Liver (tissue), 9 donors: ENCODE results near the gene NPPB. TPM values are rescaled to one million over a fixed set of nuclear protein-coding genes. Genes with fewer than 3 reads are reported as not detected.

Experiments
- DNase-seq: peaks from one replicate; pipeline ENCODE4 v3.0.0-alpha.2; 2017; ENCODE audit warnings: low spot score
- H3K27ac ChIP-seq, 2 donors: one replicate each; pipeline ENCODE4 v1.7.0; 2013; ENCODE audit warnings: inconsistent platforms in 2 of 2, low read length in 2 of 2, control low read depth in 1 of 2, low read depth in 1 of 2, mild to moderate bottlenecking in 1 of 2
- H3K27me3 ChIP-seq, 4 donors: one replicate each; pipeline versions ENCODE4 v1.6.1 to v1.7.0; 2013; ENCODE audit warnings: low read length in 3 of 4, inconsistent platforms in 1 of 4, mild to moderate bottlenecking in 1 of 4, moderate library complexity in 1 of 4; ENCODE audit not compliant: control insufficient read depth in 4 of 4, insufficient read depth in 4 of 4
- H3K36me3 ChIP-seq, 4 donors: one replicate each; pipeline versions ENCODE4 v1.6.1 to v1.7.0; 2013; ENCODE audit warnings: low read length in 3 of 4, mild to moderate bottlenecking in 3 of 4, low read depth in 1 of 4, moderate library complexity in 1 of 4; ENCODE audit not compliant: control insufficient read depth in 4 of 4, insufficient read depth in 3 of 4
- H3K4me1 ChIP-seq, 4 donors: one replicate each; pipeline versions ENCODE4 v1.6.1 to v1.7.0; 2013; ENCODE audit warnings: low read length in 3 of 4, mild to moderate bottlenecking in 3 of 4, moderate library complexity in 1 of 4; ENCODE audit not compliant: control insufficient read depth in 4 of 4, insufficient read depth in 4 of 4
- H3K4me3 ChIP-seq, 3 donors: one replicate each; pipeline versions ENCODE4 v1.6.1 to v1.7.0; 2013; ENCODE audit warnings: low read length in 3 of 3, control low read depth in 1 of 3, low read depth in 1 of 3, mild to moderate bottlenecking in 1 of 3
- H3K9ac ChIP-seq, 2 donors: one replicate each; pipeline ENCODE4 v1.7.0; 2013; ENCODE audit warnings: low read length in 2 of 2, mild to moderate bottlenecking in 2 of 2, moderate library complexity in 2 of 2, control low read depth in 1 of 2, low read depth in 1 of 2
- H3K9me3 ChIP-seq, 4 donors: one replicate each; pipeline versions ENCODE4 v1.6.1 to v1.7.0; 2013; ENCODE audit warnings: low read length in 3 of 4; ENCODE audit not compliant: control insufficient read depth in 4 of 4
- EGR1 ChIP-seq, 2 donors: IDR thresholded peaks; 2 replicates each; pipeline ENCODE4 v1.6.1; 2016 to 2018; ENCODE audit warnings: antibody characterized with exemption in 2 of 2, low read depth in 2 of 2
- FOXA1 ChIP-seq: IDR thresholded peaks from 2 replicates; pipeline ENCODE4 v1.6.1; 2016; ENCODE audit warnings: antibody characterized with exemption
- GABPA ChIP-seq, 2 donors: IDR thresholded peaks in 1 of 2; conservative IDR thresholded peaks in 1 of 2; 2 replicates each; pipeline ENCODE4 v1.6.1; 2016; ENCODE audit warnings: antibody characterized with exemption in 2 of 2, mild to moderate bottlenecking in 1 of 2, moderate library complexity in 1 of 2
- HNF4A ChIP-seq, 2 donors: conservative IDR thresholded peaks; 2 replicates each; pipeline ENCODE4 v1.6.1; 2016; ENCODE audit warnings: antibody characterized with exemption in 2 of 2, mild to moderate bottlenecking in 2 of 2
- JUND ChIP-seq, 2 donors: IDR thresholded peaks; 2 replicates each; pipeline ENCODE4 v1.6.1; 2016; ENCODE audit warnings: antibody characterized with exemption in 2 of 2
- NR2F2 ChIP-seq: IDR thresholded peaks from 2 replicates; pipeline ENCODE4 v1.6.1; 2016; ENCODE audit warnings: antibody characterized with exemption
- RAD21 ChIP-seq, 2 donors: IDR thresholded peaks; 2 replicates each; pipeline ENCODE4 v1.6.1; 2016; ENCODE audit warnings: antibody characterized with exemption in 2 of 2, mild to moderate bottlenecking in 2 of 2
- RXRA ChIP-seq, 2 donors: IDR thresholded peaks; 2 replicates each; pipeline ENCODE4 v1.6.1; 2017 to 2018; ENCODE audit warnings: antibody characterized with exemption in 2 of 2, mild to moderate bottlenecking in 1 of 2
- SP1 ChIP-seq: IDR thresholded peaks from 2 replicates; pipeline ENCODE4 v1.6.1; 2018; ENCODE audit warnings: antibody characterized with exemption, mild to moderate bottlenecking
- TAF1 ChIP-seq: conservative IDR thresholded peaks from 2 replicates; pipeline ENCODE4 v1.6.1; 2016; ENCODE audit warnings: antibody characterized with exemption, mild to moderate bottlenecking
- YY1 ChIP-seq: IDR thresholded peaks from 2 replicates; pipeline ENCODE4 v1.6.1; 2016; ENCODE audit warnings: antibody characterized with exemption, mild to moderate bottlenecking
- WGBS: extraction: QIAGEN DNeasy Blood & Tissue Kit; methylation state at CpG from one replicate; pipeline ENCODE4 v1.1.7; 2013; 5-methylcytosine and 5-hydroxymethylcytosine counted together
- polyA plus RNA-seq, 2 donors: library from polyadenylated mRNA; stranded (reverse) in 1 of 2; unstranded in 1 of 2; fragments of 200-250 nt in 1 of 2; fragments of >200 nt in 1 of 2; fragmentation: Nextera tagmentation in 1 of 2; extraction: Ambion mirVana in 1 of 2; gene quantifications; one replicate each; pipeline versions ENCODE4 v1.2.1 to v1.2.3, GENCODE V29; 2013 to 2015
- total RNA-seq, 2 donors: library from RNA; depleted of rRNA; stranded (reverse); fragments of >200 nt; gene quantifications; one replicate each; pipeline ENCODE4 v1.2.3, GENCODE V29; 2014
- TF ChIP-seq, protein P1 (sequence below): IDR thresholded peaks from 2 replicates; pipeline ENCODE4 v1.6.1; 2016; ENCODE audit warnings: antibody characterized with exemption
- TF ChIP-seq, protein P2 (sequence below): IDR thresholded peaks from 2 replicates; pipeline ENCODE4 v1.6.1; 2016; ENCODE audit warnings: antibody characterized with exemption, mild to moderate bottlenecking
- TF ChIP-seq, protein P3 (sequence below): fragments of 150-350 bp; IDR thresholded peaks from 2 replicates; pipeline ENCODE4 v1.5.1; 2017; ENCODE audit warnings: improper control_type of control experiment, low read depth, low read length; ENCODE audit not compliant: missing input control
- donor health status: healthy.
- donor health status: healthy.
- donor health status: healthy.
- donor health status: healthy.
- donor health status: healthy.

The NPPB gene
- total and polyA plus RNA-seq, 4 donors, result not detected

DNA sequence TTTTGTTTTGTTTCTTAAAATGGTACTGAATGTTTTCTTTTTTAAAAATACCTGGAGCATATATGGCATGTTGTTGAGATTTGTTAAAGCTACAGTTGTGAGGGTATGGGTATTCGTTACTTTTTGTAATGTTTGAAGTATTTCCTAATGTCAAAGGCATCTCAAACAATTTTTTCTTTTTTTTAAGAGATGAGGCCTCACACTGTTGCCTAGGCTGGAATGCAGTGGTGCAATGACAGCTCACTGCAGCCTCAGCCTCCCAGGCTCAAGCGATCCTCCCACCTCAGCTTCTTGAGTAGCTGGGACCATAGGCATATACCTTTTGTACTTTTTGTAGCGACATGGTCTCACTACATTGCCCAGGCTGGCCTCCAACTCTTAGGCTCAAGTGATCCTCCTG, 36.7 kb downstream of the NPPB start:
- TF ChIP-seq GABPA (IDR thresholded peaks at IDR 0.05 in 1 of 2, conservative IDR thresholded peaks at IDR 0.05 in 1 of 2), result no peak
- TF ChIP-seq, protein P1, sequence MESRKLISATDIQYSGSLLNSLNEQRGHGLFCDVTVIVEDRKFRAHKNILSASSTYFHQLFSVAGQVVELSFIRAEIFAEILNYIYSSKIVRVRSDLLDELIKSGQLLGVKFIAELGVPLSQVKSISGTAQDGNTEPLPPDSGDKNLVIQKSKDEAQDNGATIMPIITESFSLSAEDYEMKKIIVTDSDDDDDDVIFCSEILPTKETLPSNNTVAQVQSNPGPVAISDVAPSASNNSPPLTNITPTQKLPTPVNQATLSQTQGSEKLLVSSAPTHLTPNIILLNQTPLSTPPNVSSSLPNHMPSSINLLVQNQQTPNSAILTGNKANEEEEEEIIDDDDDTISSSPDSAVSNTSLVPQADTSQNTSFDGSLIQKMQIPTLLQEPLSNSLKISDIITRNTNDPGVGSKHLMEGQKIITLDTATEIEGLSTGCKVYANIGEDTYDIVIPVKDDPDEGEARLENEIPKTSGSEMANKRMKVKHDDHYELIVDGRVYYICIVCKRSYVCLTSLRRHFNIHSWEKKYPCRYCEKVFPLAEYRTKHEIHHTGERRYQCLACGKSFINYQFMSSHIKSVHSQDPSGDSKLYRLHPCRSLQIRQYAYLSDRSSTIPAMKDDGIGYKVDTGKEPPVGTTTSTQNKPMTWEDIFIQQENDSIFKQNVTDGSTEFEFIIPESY, result no peak
- no peak for TF ChIP-seq YY1
- no peak for TF ChIP-seq NR2F2
- TF ChIP-seq FOXA1, result no peak
- Histone ChIP-seq H3K4me3 (no peak overlapping the region), H3K27me3 (no peaks in the 10 kb centered on the region), H3K27ac (no peak overlapping the region), H3K9ac (no peak overlapping the region), H3K9me3 (no peaks in the 10 kb centered on the region), H3K36me3 (peaks cover 17 to 61% (median 39%) of the 10 kb centered on the region in 4 donors), H3K4me1 (no peaks in the 10 kb centered on the region)
- DNase-seq, result no peak
- 64% methylated on average over 3 of the region's 3 CpGs for WGBS

DNA sequence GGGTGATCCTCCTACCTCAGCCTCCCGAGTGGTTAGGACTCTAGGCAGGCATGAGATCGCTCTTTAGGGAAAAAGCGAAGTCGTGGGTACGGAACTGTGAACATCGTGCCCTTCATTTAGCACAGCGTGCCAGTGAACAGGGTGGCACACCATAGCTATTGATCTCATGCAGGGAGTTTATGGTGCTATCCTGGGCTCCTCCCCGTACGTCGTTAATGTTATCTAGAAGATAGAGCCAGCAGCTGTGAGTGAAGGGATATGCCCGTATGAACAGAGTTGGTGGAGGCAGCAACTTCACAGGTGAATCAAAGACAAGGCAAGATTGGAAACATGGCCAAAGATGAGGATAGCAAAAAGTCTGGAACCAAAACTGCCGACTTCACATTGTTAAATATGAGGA, 41.6 kb downstream of the NPPB start:
- no peak for DNase-seq
- no peak overlapping the region for H3K4me3 ChIP-seq
- H3K4me1 ChIP-seq, result no peaks in the 10 kb centered on the region
- no peaks in the 10 kb centered on the region for H3K9me3 ChIP-seq
- peaks cover 3 to 42% (median 37%) of the 10 kb centered on the region in 4 donors for H3K36me3 ChIP-seq
- 91% methylated on average over 12 of the region's 12 CpGs for WGBS
- H3K27ac ChIP-seq, result no peak overlapping the region
- no peak overlapping the region for H3K9ac ChIP-seq
- H3K27me3 ChIP-seq, result no peaks in the 10 kb centered on the region
- TF ChIP-seq YY1 (no peak), HNF4A (conservative IDR thresholded peaks at IDR 0.05) (no peak), GABPA (IDR thresholded peaks at IDR 0.05 in 1 of 2, conservative IDR thresholded peaks at IDR 0.05 in 1 of 2) (no peak), NR2F2 (no peak), FOXA1 (no peak), EGR1 (IDR thresholded peaks at IDR 0.05; ENCODE audit: low read depth in 2 of 2) (no peak), SP1 (no peak), RAD21 (IDR thresholded peaks at IDR 0.05) (no peak), JUND (IDR thresholded peaks at IDR 0.05) (no peak), RXRA (IDR thresholded peaks at IDR 0.05) (no peak), TAF1 (no peak)
- TF ChIP-seq, protein P1, result no peak
- TF ChIP-seq, protein P2, sequence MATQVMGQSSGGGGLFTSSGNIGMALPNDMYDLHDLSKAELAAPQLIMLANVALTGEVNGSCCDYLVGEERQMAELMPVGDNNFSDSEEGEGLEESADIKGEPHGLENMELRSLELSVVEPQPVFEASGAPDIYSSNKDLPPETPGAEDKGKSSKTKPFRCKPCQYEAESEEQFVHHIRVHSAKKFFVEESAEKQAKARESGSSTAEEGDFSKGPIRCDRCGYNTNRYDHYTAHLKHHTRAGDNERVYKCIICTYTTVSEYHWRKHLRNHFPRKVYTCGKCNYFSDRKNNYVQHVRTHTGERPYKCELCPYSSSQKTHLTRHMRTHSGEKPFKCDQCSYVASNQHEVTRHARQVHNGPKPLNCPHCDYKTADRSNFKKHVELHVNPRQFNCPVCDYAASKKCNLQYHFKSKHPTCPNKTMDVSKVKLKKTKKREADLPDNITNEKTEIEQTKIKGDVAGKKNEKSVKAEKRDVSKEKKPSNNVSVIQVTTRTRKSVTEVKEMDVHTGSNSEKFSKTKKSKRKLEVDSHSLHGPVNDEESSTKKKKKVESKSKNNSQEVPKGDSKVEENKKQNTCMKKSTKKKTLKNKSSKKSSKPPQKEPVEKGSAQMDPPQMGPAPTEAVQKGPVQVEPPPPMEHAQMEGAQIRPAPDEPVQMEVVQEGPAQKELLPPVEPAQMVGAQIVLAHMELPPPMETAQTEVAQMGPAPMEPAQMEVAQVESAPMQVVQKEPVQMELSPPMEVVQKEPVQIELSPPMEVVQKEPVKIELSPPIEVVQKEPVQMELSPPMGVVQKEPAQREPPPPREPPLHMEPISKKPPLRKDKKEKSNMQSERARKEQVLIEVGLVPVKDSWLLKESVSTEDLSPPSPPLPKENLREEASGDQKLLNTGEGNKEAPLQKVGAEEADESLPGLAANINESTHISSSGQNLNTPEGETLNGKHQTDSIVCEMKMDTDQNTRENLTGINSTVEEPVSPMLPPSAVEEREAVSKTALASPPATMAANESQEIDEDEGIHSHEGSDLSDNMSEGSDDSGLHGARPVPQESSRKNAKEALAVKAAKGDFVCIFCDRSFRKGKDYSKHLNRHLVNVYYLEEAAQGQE, result no peak
- TF ChIP-seq, protein P3, sequence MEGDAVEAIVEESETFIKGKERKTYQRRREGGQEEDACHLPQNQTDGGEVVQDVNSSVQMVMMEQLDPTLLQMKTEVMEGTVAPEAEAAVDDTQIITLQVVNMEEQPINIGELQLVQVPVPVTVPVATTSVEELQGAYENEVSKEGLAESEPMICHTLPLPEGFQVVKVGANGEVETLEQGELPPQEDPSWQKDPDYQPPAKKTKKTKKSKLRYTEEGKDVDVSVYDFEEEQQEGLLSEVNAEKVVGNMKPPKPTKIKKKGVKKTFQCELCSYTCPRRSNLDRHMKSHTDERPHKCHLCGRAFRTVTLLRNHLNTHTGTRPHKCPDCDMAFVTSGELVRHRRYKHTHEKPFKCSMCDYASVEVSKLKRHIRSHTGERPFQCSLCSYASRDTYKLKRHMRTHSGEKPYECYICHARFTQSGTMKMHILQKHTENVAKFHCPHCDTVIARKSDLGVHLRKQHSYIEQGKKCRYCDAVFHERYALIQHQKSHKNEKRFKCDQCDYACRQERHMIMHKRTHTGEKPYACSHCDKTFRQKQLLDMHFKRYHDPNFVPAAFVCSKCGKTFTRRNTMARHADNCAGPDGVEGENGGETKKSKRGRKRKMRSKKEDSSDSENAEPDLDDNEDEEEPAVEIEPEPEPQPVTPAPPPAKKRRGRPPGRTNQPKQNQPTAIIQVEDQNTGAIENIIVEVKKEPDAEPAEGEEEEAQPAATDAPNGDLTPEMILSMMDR, result no peak
